ENCODE results near the gene SYT1.

SYT1 gene

DNA sequence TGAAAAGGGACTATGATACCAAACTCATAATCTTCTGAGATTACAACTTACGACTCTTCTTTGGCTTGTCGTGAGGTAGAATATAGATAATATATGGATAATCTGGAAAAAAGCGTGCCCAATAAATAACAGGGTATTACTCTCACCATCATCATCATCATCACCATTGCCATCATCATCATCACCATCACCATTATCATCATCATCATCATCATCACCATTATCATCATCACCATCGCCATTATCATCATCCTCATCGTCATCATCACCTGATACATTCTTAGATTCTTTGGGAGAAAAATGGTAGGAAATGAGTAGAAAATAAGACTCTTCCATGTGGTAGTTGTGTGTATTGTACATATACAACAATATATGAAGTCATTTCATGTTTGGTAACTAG is 259.8 kb downstream of the SYT1 start:
- H3K9me3 ChIP-seq (ENCODE audit: low read depth, low read length): no peaks in the 10 kb centered on the region
- TF ChIP-seq FOXP2 (optimal IDR thresholded peaks at IDR 0.05; ENCODE audit: control extremely low read depth, extremely low read length, insufficient read depth) (no peak), EZH2 (IDR thresholded peaks at IDR 0.05) (no peak), POLR2AphosphoS5 (IDR thresholded peaks at IDR 0.05; ENCODE audit: borderline replicate concordance, low read depth, low read length) (no peak)
- H3K36me3 ChIP-seq (ENCODE audit: insufficient read depth, low read length): no peaks in the 10 kb centered on the region
- no peak overlapping the region for H3K4me3 ChIP-seq
- no peak for DNase-seq (ENCODE audit: low read depth, low spot score)
- no peak overlapping the region for H3K9ac ChIP-seq (ENCODE audit: insufficient read length)
- H3K27ac ChIP-seq: no peak overlapping the region

DNA sequence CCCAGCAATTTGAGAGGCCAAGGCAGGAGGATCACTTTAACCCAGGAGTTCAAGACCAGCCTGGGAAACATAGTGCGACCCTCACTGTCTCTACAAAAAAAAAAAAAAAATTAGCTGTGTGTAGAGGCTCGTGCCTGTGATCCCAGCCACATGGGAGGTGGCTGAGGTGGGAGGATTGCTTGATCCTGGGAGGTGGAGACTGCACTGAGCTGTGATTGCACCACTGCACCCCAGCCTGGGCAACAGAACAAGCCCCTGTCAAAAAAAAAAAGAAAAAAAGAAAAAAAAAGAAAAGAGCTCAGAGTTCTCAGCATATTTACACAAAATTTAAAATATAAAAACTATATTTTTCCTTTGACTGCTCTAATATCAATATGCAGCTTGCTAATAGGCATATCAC is 260.8 kb downstream of the SYT1 start:
- no peak for DNase-seq (ENCODE audit: low read depth, low spot score)
- no peaks in the 10 kb centered on the region for H3K9me3 ChIP-seq (ENCODE audit: low read depth, low read length)
- no peak overlapping the region for H3K4me3 ChIP-seq
- TF ChIP-seq POLR2AphosphoS5 (IDR thresholded peaks at IDR 0.05; ENCODE audit: borderline replicate concordance, low read depth, low read length) (no peak), FOXP2 (optimal IDR thresholded peaks at IDR 0.05; ENCODE audit: control extremely low read depth, extremely low read length, insufficient read depth) (no peak), EZH2 (IDR thresholded peaks at IDR 0.05) (no peak)
- H3K36me3 ChIP-seq (ENCODE audit: insufficient read depth, low read length): no peaks in the 10 kb centered on the region
- H3K27ac ChIP-seq: no peak overlapping the region
- no peak overlapping the region for H3K9ac ChIP-seq (ENCODE audit: insufficient read length)

DNA sequence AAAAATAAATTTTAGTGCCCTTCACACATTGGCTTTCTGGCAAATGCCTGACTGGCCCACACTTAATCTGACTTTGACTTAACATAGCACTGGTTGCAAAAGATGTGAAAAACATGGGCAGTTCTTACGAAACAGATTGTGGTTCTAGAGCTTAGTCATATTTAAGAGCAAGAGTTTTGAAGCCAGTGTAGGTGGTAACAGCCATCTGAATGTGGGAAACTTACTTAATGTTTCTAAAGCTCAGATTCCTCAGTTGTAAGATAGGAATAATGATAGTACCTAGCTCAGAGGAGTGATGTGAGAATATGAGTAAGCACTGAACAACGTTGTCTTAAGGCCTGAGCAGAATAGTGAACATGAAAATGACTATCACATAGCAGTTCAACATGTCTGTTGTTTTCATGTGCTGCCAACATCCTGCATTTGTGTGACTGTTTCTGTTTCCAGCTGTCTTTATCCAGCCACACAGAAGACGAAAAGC is 262.7 kb downstream of the SYT1 start:
- no peaks in the 10 kb centered on the region for H3K9me3 ChIP-seq (ENCODE audit: low read depth, low read length)
- no peaks in the 10 kb centered on the region for H3K36me3 ChIP-seq (ENCODE audit: insufficient read depth, low read length)
- H3K4me3 ChIP-seq: no peak overlapping the region
- no peak overlapping the region for H3K27ac ChIP-seq
- H3K9ac ChIP-seq (ENCODE audit: insufficient read length): no peak overlapping the region
- DNase-seq (ENCODE audit: low read depth, low spot score): no peak
- no peak for TF ChIP-seq EZH2 (IDR thresholded peaks at IDR 0.05)
- TF ChIP-seq POLR2AphosphoS5 (IDR thresholded peaks at IDR 0.05; ENCODE audit: borderline replicate concordance, low read depth, low read length): no peak

DNA sequence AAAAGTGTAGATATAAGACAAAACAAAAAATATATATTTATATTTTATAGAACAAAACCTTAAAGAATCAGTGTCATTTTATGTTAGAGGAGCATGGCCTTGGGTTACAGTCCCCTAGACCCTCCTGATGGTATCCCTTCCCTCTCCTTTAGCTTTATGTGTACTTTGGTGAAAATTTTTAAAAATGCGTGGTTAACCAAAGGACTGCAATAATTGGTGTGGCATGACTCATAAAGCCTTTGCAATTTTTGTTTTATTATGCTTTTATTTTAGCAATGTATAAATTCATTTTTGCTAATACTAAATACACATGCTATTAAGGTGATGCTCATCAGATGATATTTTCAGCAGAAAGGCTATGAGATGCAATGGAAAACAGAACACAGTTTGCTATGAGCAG is 264.4 kb downstream of the SYT1 start:
- no peak overlapping the region for H3K27ac ChIP-seq
- no peak overlapping the region for H3K4me3 ChIP-seq
- no peak for DNase-seq (ENCODE audit: low read depth, low spot score)
- H3K9me3 ChIP-seq (ENCODE audit: low read depth, low read length): no peaks in the 10 kb centered on the region
- no peaks in the 10 kb centered on the region for H3K36me3 ChIP-seq (ENCODE audit: insufficient read depth, low read length)
- no peak overlapping the region for H3K9ac ChIP-seq (ENCODE audit: insufficient read length)
- no peak for TF ChIP-seq EZH2 (IDR thresholded peaks at IDR 0.05)

DNA sequence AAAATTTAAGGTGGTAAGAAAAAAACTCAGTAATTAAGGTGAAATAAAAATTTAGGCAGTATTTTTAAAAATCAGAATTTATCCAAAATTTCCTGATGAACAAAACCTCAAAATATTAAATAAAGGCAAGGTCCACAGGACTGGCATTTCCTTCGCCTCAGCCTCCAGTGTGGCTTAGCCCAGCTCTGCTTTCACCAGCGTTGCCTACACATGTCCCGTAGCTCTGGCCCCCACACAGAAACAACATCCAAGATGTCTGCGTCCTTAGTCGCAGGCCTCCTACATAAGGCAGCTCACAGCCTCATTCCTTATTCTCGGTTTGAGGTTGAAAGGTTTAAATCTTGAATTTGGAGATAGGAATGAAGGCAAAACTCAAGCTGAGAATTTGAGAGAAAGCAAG is 274.3 kb downstream of the SYT1 start:
- H3K27ac ChIP-seq: no peak overlapping the region
- no peak overlapping the region for H3K4me3 ChIP-seq
- no peak for TF ChIP-seq FOXP2 (optimal IDR thresholded peaks at IDR 0.05; ENCODE audit: control extremely low read depth, extremely low read length, insufficient read depth)
- TF ChIP-seq POLR2AphosphoS5 (IDR thresholded peaks at IDR 0.05; ENCODE audit: borderline replicate concordance, low read depth, low read length): no peak
- TF ChIP-seq EZH2 (IDR thresholded peaks at IDR 0.05): no peak
- DNase-seq (ENCODE audit: low read depth, low spot score): no peak
- no peaks in the 10 kb centered on the region for H3K9me3 ChIP-seq (ENCODE audit: low read depth, low read length)
- H3K36me3 ChIP-seq (ENCODE audit: insufficient read depth, low read length): no peaks in the 10 kb centered on the region
- H3K9ac ChIP-seq (ENCODE audit: insufficient read length): no peak overlapping the region

DNA sequence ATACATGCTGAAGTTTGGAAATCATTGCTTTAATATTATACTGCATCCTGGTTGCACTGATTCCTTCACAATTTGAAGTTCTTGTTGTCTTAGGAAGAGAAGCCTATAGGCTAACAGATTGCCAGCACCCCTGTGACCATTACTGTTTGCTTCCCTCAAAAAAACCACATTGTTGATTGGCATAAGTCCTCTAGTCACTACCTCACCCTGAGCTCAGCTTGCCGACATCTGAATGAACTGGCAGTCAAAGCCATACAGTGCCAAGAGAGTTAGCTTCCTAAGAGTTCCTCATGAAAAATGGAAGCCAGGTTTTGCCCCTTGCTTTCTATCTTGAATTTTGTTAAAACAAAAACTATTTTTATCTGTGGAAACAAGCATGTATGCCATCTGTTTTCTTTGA is 276.1 kb downstream of the SYT1 start:
- Histone ChIP-seq H3K36me3 (ENCODE audit: insufficient read depth, low read length) (no peaks in the 10 kb centered on the region), H3K4me3 (no peak overlapping the region), H3K27ac (no peak overlapping the region), H3K9me3 (ENCODE audit: low read depth, low read length) (no peaks in the 10 kb centered on the region), H3K9ac (ENCODE audit: insufficient read length) (no peak overlapping the region)
- TF ChIP-seq EZH2 (IDR thresholded peaks at IDR 0.05): no peak
- TF ChIP-seq FOXP2 (optimal IDR thresholded peaks at IDR 0.05; ENCODE audit: control extremely low read depth, extremely low read length, insufficient read depth): no peak
- no peak for TF ChIP-seq POLR2AphosphoS5 (IDR thresholded peaks at IDR 0.05; ENCODE audit: borderline replicate concordance, low read depth, low read length)
- DNase-seq (ENCODE audit: low read depth, low spot score): no peak

DNA sequence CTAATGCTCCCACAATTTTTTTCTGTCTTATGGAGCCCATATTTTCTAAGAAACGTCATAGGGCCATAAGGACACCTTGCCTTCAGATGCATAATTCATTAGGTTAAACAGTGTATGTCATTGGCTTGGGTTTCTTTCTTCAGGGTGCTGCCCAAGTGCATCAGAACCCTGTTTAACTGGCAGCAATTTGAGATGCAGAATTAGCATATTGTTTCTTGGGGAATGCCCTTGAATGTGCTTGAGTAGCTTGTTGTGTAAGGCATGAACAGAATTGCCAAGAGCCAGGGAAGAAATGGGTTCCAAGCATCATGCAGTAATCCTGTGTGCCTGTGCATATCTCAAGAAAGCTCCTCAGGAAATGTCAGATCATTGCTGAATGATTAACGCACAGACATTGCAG is 277.2 kb downstream of the SYT1 start:
- no peaks in the 10 kb centered on the region for H3K36me3 ChIP-seq (ENCODE audit: insufficient read depth, low read length)
- H3K9ac ChIP-seq (ENCODE audit: insufficient read length): no peak overlapping the region
- no peak for DNase-seq (ENCODE audit: low read depth, low spot score)
- no peaks in the 10 kb centered on the region for H3K9me3 ChIP-seq (ENCODE audit: low read depth, low read length)
- H3K27ac ChIP-seq: no peak overlapping the region
- TF ChIP-seq EZH2 (IDR thresholded peaks at IDR 0.05) (no peak), FOXP2 (optimal IDR thresholded peaks at IDR 0.05; ENCODE audit: control extremely low read depth, extremely low read length, insufficient read depth) (no peak), POLR2AphosphoS5 (IDR thresholded peaks at IDR 0.05; ENCODE audit: borderline replicate concordance, low read depth, low read length) (no peak)
- H3K4me3 ChIP-seq: no peak overlapping the region

DNA sequence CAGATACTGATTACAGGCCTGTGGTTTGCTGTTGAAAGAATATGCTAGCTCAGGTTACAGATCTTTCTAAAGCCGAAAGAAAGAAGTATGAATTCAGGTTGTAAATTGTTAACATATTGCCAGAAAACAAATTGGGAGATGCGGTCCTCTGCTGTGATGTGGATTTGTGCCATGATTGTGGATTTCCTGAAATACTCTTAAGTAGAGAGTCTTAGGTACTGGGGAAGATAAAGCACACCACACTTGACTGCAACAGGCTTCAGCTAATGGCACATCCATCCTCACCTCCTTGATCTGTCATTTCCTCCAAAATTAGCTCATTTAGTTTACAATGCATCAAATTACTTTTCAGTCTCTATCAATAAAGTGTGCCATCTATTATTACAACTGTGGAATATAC is 279.2 kb downstream of the SYT1 start:
- Histone ChIP-seq H3K36me3 (ENCODE audit: insufficient read depth, low read length) (no peaks in the 10 kb centered on the region), H3K27ac (no peak overlapping the region), H3K4me3 (no peak overlapping the region), H3K9ac (ENCODE audit: insufficient read length) (no peak overlapping the region), H3K9me3 (ENCODE audit: low read depth, low read length) (no peaks in the 10 kb centered on the region)
- no peak for DNase-seq (ENCODE audit: low read depth, low spot score)
- no peak for TF ChIP-seq FOXP2 (optimal IDR thresholded peaks at IDR 0.05; ENCODE audit: control extremely low read depth, extremely low read length, insufficient read depth)
- no peak for TF ChIP-seq EZH2 (IDR thresholded peaks at IDR 0.05)
- TF ChIP-seq POLR2AphosphoS5 (IDR thresholded peaks at IDR 0.05; ENCODE audit: borderline replicate concordance, low read depth, low read length): no peak

DNA sequence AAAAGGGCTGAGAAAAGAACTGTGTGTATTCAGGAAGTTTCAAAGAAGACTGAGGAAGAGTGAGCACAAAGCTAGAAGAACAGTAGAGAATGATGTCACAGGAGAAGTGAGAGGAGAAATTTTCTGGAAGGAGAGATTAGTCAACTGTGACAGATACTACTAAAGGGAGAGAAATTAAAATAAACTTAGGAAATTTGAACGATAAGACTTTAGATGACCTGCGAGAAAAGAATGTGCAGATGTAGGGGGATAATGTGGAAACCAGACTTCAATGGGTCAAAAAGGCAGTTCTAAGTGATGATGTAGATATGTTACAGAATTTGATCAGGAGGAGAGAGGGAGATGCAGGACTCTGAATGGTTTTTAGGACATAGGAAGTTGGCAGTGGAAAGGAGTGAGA is 287.4 kb downstream of the SYT1 start:
- TF ChIP-seq EZH2 (IDR thresholded peaks at IDR 0.05) (no peak), FOXP2 (optimal IDR thresholded peaks at IDR 0.05; ENCODE audit: control extremely low read depth, extremely low read length, insufficient read depth) (no peak), POLR2AphosphoS5 (IDR thresholded peaks at IDR 0.05; ENCODE audit: borderline replicate concordance, low read depth, low read length) (no peak)
- DNase-seq (ENCODE audit: low read depth, low spot score): no peak
- Histone ChIP-seq H3K9me3 (ENCODE audit: low read depth, low read length) (no peaks in the 10 kb centered on the region), H3K36me3 (ENCODE audit: insufficient read depth, low read length) (no peaks in the 10 kb centered on the region), H3K27ac (no peak overlapping the region), H3K4me3 (no peak overlapping the region), H3K9ac (ENCODE audit: insufficient read length) (no peak overlapping the region)
